GM21723 (cell line): ENCODE data around the gene ABCB11.

Source experiments
- ATAC-seq: cut with Tn5 transposase; IDR thresholded peaks from one replicate; pipeline ENCODE4 v1.9.1; 2021; ENCODE audit warnings: mild to moderate bottlenecking, moderate library complexity; ENCODE audit not compliant: unreplicated experiment

ABCB11 gene

GRCh38 chr2:169010633-169011460 is 20.3 kb downstream of the ABCB11 start:
- no peak for ATAC-seq

GRCh38 chr2:169009865-169010579 is 21.1 kb downstream of the ABCB11 start:
- no peak for ATAC-seq

GRCh38 chr2:169007941-169008340 is 23.2 kb downstream of the ABCB11 start:
- no peak for ATAC-seq

- ATAC-seq, result no peak
Observed at GRCh38 chr2:169007356-169007755, 23.8 kb downstream of the ABCB11 start.

- no peak for ATAC-seq
Observed at GRCh38 chr2:169006665-169007064, 24.5 kb downstream of the ABCB11 start.

GRCh38 chr2:169005994-169006393 is 25.1 kb downstream of the ABCB11 start:
- no peak for ATAC-seq

GRCh38 chr2:169005080-169005598 is 26.0 kb downstream of the ABCB11 start:
- ATAC-seq, result no peak

GRCh38 chr2:169002161-169002738 is 28.9 kb downstream of the ABCB11 start:
- ATAC-seq, result no peak

GRCh38 chr2:169001116-169001815 is 29.9 kb downstream of the ABCB11 start:
- ATAC-seq, result no peak

- no peak for ATAC-seq
Observed at GRCh38 chr2:168999668-169000213, 31.4 kb downstream of the ABCB11 start.

- no peak for ATAC-seq
Observed at GRCh38 chr2:168998609-168999211, 32.4 kb downstream of the ABCB11 start.

- no peak for ATAC-seq
Observed at GRCh38 chr2:168997794-168998193, 33.3 kb downstream of the ABCB11 start.

GRCh38 chr2:168997118-168997521 is 34.0 kb downstream of the ABCB11 start:
- no peak for ATAC-seq

- ATAC-seq, result no peak
Observed at GRCh38 chr2:168995744-168996143, 35.4 kb downstream of the ABCB11 start.

- no peak for ATAC-seq
Observed at GRCh38 chr2:168993538-168993937, 37.6 kb downstream of the ABCB11 start.

GRCh38 chr2:168992591-168993349 is 38.4 kb downstream of the ABCB11 start:
- no peak for ATAC-seq

- no peak for ATAC-seq
Observed at GRCh38 chr2:168992026-168992425, 39.1 kb downstream of the ABCB11 start.

GRCh38 chr2:168988755-168989154 is 42.4 kb downstream of the ABCB11 start:
- no peak for ATAC-seq

- no peak for ATAC-seq
Observed at GRCh38 chr2:168986398-168986943, 44.7 kb downstream of the ABCB11 start.
